SK-N-MC (cell line): ENCODE results near the gene TMEM190.

Source experiments
- EZH2 ChIP-seq: fragments of 200-600 bp; sonication (generic); IDR thresholded peaks from one replicate; pipeline ENCODE4 v1.6.1; 2017; ENCODE audit warnings: antibody characterized with exemption
- POLR2AphosphoS5 ChIP-seq: IDR thresholded peaks from 2 replicates; pipeline ENCODE4 v1.6.1; 2012; ENCODE audit warnings: mild to moderate bottlenecking, low read depth, low read length, borderline replicate concordance

DNA sequence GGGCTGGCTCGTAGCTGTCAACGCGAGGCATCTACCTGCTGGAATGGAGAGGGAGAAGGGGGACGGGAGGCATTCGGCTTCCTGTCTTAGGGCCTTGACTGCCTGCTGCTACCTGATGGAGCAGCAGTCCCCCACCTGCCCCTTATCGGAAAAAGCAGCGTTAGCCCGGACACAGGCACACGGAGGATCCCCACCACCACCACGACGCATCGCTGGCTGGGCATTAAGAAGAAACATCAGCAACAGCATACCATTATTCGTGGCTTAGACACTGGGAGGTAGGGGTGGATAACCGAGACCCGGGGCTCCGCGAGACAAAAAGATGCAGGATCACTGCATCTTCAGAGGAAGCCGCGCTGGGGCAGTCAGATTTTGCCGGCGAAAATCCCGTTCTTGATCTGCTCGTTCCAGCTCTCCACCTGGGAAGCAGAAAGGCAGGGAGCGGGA lies 23.2 kb upstream of the TMEM190 start:
- no peak for TF ChIP-seq POLR2AphosphoS5
- no peak for TF ChIP-seq EZH2
